ENCODE measurements around the gene KRT81. TPM values are rescaled to one million over a fixed set of nuclear protein-coding genes. Genes with fewer than 3 reads are reported as not detected.

Gene KRT81
- total RNA-seq, 3 donors from 2014 or later: not detected

- Histone ChIP-seq H3K4me3 (no peak overlapping the region), H3K36me3 (ENCODE audit: low read depth) (no peaks in the 10 kb centered on the region), H3K9me3 (no peaks in the 10 kb centered on the region), H3K4me1 (ENCODE audit: low read depth) (no peaks in the 10 kb centered on the region)
- intact Hi-C loops (cut with DNase I, micrococcal nuclease): loop anchor here in 1 of 2 donors (5.0 kb wide), 1 partner anchor 171 kb away; no protein-coding TSS in a partner anchor
- ATAC-seq: no peak
- no peak for DNase-seq
- no peak for TF ChIP-seq CTCF (IDR thresholded peaks at IDR 0.05)
Measured at GRCh38 chr12:52327830-52328500, 36.6 kb upstream of the KRT81 start.

- H3K9me3 ChIP-seq: no peaks in the 10 kb centered on the region
- H3K36me3 ChIP-seq (ENCODE audit: low read depth): no peaks in the 10 kb centered on the region
- H3K4me3 ChIP-seq: no peak overlapping the region
- intact Hi-C loops (cut with DNase I, micrococcal nuclease): loop anchor here in 1 of 2 donors (5.0 kb wide), 1 partner anchor 170 kb away; no protein-coding TSS in a partner anchor
- peak; percentile 63 for TF ChIP-seq CTCF (IDR thresholded peaks at IDR 0.05)
- H3K4me1 ChIP-seq (ENCODE audit: low read depth): no peaks in the 10 kb centered on the region
- peak in 2 of 3 donors; percentile 79 to 94 for DNase-seq
- ATAC-seq: peak; percentile 99
Measured at GRCh38 chr12:52327052-52327829, 35.9 kb upstream of the KRT81 start.

GRCh38 chr12:52324153-52324444 is 32.8 kb upstream of the KRT81 start:
- ATAC-seq (no peak), DNase-seq (no peak)
- intact Hi-C loops (cut with DNase I, micrococcal nuclease): no loop called here
- TF ChIP-seq CTCF (IDR thresholded peaks at IDR 0.05): no peak
- no peaks in the 10 kb centered on the region for H3K36me3 ChIP-seq (ENCODE audit: low read depth)
- H3K9me3 ChIP-seq: no peaks in the 10 kb centered on the region
- H3K4me3 ChIP-seq: no peak overlapping the region
- H3K4me1 ChIP-seq (ENCODE audit: low read depth): no peaks in the 10 kb centered on the region

- ATAC-seq: no peak
- intact Hi-C loops (cut with DNase I, micrococcal nuclease): no loop called here
Measured at GRCh38 chr12:52323416-52324152, 32.2 kb upstream of the KRT81 start.

GRCh38 chr12:52323001-52323400 is 31.7 kb upstream of the KRT81 start:
- Histone ChIP-seq H3K9me3 (no peaks in the 10 kb centered on the region), H3K36me3 (ENCODE audit: low read depth) (no peaks in the 10 kb centered on the region), H3K4me1 (ENCODE audit: low read depth) (no peaks in the 10 kb centered on the region), H3K4me3 (no peak overlapping the region)
- ATAC-seq (no peak), DNase-seq (no peak)
- no peak for TF ChIP-seq CTCF (IDR thresholded peaks at IDR 0.05)
- intact Hi-C loops (cut with DNase I, micrococcal nuclease): no loop called here

More at GRCh38 chr12:52323416-52324152, 32.2 kb upstream of the KRT81 start:
- Histone ChIP-seq H3K9me3 (no peaks in the 10 kb centered on the region), H3K4me1 (ENCODE audit: low read depth) (no peaks in the 10 kb centered on the region), H3K36me3 (ENCODE audit: low read depth) (no peaks in the 10 kb centered on the region), H3K4me3 (no peak overlapping the region)
- DNase-seq: no peak
- no peak for TF ChIP-seq CTCF (IDR thresholded peaks at IDR 0.05)

Data from mucosa of descending colon (tissue), 3 donors.